Measurements from ENCODE around the gene NLK.
"Not testable (repeated sequence)": the region's sequence is repeated elsewhere in the genome, so short reads cannot be mapped to it uniquely, and the experiment has no call there.

The NLK gene

GRCh38 chr17:28236033-28236653 lies 193.7 kb downstream of the NLK start:
- not testable (repeated sequence) for DNase-seq

- DNase-seq = not testable (repeated sequence)
Observed at GRCh38 chr17:28238547-28239270, 196.2 kb downstream of the NLK start.

DNA sequence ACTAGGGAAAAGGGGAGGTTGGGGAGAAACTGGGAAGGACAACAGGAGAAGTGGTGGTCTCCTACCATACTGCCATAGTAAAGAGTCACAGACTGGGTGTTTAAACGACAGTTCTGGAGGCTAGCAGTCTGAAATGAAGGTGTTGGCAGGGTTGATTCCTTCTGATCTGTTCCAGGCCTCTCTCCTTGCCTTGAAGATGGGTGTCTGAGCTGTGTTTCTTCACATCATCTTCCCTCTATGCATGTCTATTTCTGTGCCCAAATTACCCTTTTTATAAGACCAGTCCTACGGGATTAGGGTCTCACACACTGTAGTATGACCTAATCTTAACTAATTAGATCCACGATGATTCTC lies 196.8 kb downstream of the NLK start:
- DNase-seq = no peak

- DNase-seq = no peak
Observed at GRCh38 chr17:28240688-28241340, 198.3 kb downstream of the NLK start.

GRCh38 chr17:28242791-28243190 lies 200.3 kb downstream of the NLK start:
- no peak for DNase-seq

DNA sequence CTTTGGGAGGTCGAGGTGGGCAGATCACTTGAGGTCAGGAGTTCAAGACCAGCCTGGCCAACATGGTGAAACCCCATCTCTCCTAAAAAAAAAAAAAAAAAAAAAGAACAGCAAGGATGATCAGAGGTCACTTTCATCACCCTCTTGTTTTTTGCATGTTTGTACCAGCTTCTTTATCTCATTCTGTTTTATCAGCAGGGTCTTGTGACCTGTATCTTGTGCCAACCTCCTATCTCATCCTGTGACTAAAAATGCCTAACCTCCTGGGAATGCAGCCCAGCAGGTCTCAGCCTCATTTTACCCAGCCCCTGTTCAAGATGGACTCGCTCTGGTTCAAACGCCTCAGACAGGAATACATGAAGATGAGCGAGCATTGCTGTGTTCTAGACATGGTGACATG lies 200.8 kb downstream of the NLK start:
- not testable (repeated sequence) for DNase-seq

DNA sequence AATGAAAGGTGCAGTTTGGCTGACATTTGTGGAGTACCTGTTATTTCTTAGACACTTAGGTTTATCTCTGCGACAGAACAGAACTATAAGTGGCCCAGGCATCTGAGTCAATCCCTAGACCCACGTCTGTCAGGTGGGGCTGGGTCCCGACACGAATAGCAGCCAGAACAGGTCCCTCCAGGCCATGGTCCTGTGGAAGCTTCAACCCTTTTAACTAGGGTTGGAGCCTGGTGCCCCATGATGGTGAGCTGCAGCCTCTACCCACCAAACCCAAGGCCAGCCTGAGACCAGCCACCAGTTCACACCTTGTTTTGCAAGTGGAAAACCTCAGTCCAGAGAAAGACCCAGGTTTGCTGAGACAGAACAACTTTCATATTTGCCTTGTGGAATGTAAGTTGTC lies 202.0 kb downstream of the NLK start:
- DNase-seq = no peak

Data from NK-92 treated with Interleukin-12 subunit alpha and Interleukin-12 subunit beta, amount 100 ng/mL, for 24 hours (cell line).